Hepatocyte (in vitro differentiated cells): ENCODE results near the gene NNAT.

Experiments used
- EZH2 ChIP-seq: fragments of 200-600 bp; sonication (generic); IDR thresholded peaks from 2 replicates; pipeline ENCODE4 v1.6.1; 2016; ENCODE audit warnings: antibody characterized with exemption, mild to moderate bottlenecking, borderline replicate concordance
- EZH2phosphoT487 ChIP-seq: fragments of 200-600 bp; sonication (generic); IDR thresholded peaks from one replicate; pipeline ENCODE4 v1.6.1; 2018; ENCODE audit warnings: antibody characterized with exemption, mild to moderate bottlenecking, low read depth, moderate library complexity; ENCODE audit not compliant: unreplicated experiment, severe bottlenecking
- TF ChIP-seq, protein P1 (sequence below): fragments of 200-600 bp; sonication (generic); IDR thresholded peaks from 2 replicates; pipeline ENCODE4 v1.5.1; 2016; ENCODE audit warnings: antibody characterized with exemption, mild to moderate bottlenecking; ENCODE audit not compliant: poor library complexity

DNA sequence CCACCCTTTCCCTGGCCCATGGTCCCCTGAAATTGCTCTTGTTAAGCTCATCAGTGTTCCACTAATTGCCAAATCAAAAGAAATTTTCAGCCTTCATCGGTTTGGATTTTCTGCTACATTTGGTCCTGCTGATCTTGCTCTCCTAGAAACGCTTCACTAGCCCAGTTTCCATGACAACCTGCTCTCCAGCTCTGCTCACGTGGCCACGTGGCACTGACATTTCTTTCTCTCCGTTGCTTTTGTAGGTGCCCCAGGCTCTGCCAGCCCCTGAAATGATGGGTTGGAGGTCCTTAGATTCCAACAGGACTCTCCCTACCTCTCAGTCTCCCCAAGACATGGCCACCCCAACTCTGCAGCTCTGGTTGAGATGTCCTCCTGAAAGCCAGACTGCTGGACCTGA is 45.8 kb upstream of the NNAT start:
- TF ChIP-seq, protein P1, sequence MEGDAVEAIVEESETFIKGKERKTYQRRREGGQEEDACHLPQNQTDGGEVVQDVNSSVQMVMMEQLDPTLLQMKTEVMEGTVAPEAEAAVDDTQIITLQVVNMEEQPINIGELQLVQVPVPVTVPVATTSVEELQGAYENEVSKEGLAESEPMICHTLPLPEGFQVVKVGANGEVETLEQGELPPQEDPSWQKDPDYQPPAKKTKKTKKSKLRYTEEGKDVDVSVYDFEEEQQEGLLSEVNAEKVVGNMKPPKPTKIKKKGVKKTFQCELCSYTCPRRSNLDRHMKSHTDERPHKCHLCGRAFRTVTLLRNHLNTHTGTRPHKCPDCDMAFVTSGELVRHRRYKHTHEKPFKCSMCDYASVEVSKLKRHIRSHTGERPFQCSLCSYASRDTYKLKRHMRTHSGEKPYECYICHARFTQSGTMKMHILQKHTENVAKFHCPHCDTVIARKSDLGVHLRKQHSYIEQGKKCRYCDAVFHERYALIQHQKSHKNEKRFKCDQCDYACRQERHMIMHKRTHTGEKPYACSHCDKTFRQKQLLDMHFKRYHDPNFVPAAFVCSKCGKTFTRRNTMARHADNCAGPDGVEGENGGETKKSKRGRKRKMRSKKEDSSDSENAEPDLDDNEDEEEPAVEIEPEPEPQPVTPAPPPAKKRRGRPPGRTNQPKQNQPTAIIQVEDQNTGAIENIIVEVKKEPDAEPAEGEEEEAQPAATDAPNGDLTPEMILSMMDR = no peak
- no peak for TF ChIP-seq EZH2
- TF ChIP-seq EZH2phosphoT487 = no peak
